Gastrocnemius medialis (tissue), 4 donors: Measurements from ENCODE around the gene ZFAND6.

Experiments
- CTCF ChIP-seq, 5 experiments: fragments of 450-650 bp in 3 of 5; fragments of 200-600 bp in 2 of 5; sonication (generic) in 2 of 5; IDR thresholded peaks in 4 of 5; conservative IDR thresholded peaks in 1 of 5; 1 replicate in 4 of 5; 2 replicates in 1 of 5; pipeline ENCODE4 v1.5.1; 2016 to 2019; ENCODE audit warnings: antibody characterized with exemption in 5 of 5, mild to moderate bottlenecking in 3 of 5, moderate library complexity in 3 of 5
- POLR2A ChIP-seq, 2 donors: fragments of 450-650 bp; IDR thresholded peaks; one replicate each; pipeline ENCODE4 v1.6.1; 2017; ENCODE audit warnings: antibody characterized with exemption in 2 of 2, mild to moderate bottlenecking in 2 of 2, moderate library complexity in 2 of 2

DNA sequence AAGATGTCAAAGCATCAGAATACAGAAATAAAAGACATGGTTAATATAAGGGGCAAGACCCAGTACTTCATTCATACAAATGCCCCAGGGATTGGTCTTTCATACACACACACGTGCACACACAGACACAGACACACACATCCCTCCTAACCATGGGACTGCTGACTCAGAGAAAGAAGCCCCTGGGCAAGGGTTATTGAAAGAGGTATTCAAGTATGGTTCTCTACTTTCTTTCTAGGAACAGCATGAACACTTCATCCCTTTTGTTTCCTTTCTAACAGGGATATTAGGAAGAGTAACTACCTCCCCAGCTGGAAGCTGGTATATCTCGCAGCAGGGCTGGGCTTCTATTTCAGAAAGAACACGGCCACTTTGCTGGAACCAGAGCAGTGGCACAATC lies 33.2 kb upstream of the ZFAND6 start:
- no peak for TF ChIP-seq POLR2A (IDR thresholded peaks at IDR 0.05)
- TF ChIP-seq CTCF (IDR thresholded peaks at IDR 0.05 in 4 of 5, conservative IDR thresholded peaks at IDR 0.05 in 1 of 5) = no peak
